ENCODE data around the gene C17orf100.

Gene C17orf100

GRCh38 chr17:6651354-6651918 lies at the start of gene C17orf100, which contains the start of gene MED31:
Gene C17orf100, plus strand, starts transcription at chr17:6651762. Its CDS starts 152 bp downstream, at chr17:6651914.
Gene MED31, minus strand, starts transcription at chr17:6651605. Its CDS starts 77 bp downstream, at chr17:6651528.
- DNase-seq: peak; percentile 77

- DNase-seq: no peak
Measured at GRCh38 chr17:6602141-6602540, 49.4 kb upstream of the C17orf100 start.

- no peak for DNase-seq
Measured at GRCh38 chr17:6603744-6604325, 47.7 kb upstream of the C17orf100 start.

GRCh38 chr17:6605142-6605541 lies 46.4 kb upstream of the C17orf100 start:
- no peak for DNase-seq

GRCh38 chr17:6608321-6608720 lies 43.2 kb upstream of the C17orf100 start:
- no peak for DNase-seq

- DNase-seq: no peak
Measured at GRCh38 chr17:6610011-6610410, 41.6 kb upstream of the C17orf100 start.

GRCh38 chr17:6611231-6611630 lies 40.3 kb upstream of the C17orf100 start:
- no peak for DNase-seq

GRCh38 chr17:6623941-6624340 lies 27.6 kb upstream of the C17orf100 start:
- no peak for DNase-seq

- DNase-seq: no peak
Measured at GRCh38 chr17:6626616-6627015, 24.9 kb upstream of the C17orf100 start.

GRCh38 chr17:6627019-6627418 lies 24.5 kb upstream of the C17orf100 start:
- no peak for DNase-seq

- no peak for DNase-seq
Measured at GRCh38 chr17:6630390-6630789, 21.2 kb upstream of the C17orf100 start.

GRCh38 chr17:6632530-6632929 lies 19.0 kb upstream of the C17orf100 start:
- DNase-seq: no peak

- no peak for DNase-seq
Measured at GRCh38 chr17:6633263-6633662, 18.3 kb upstream of the C17orf100 start.

GRCh38 chr17:6636105-6636504 lies 15.5 kb upstream of the C17orf100 start:
- DNase-seq: no peak

GRCh38 chr17:6636616-6637457 lies 14.7 kb upstream of the C17orf100 start:
- no peak for DNase-seq

GRCh38 chr17:6637458-6637840 lies 14.1 kb upstream of the C17orf100 start:
- DNase-seq: no peak

GRCh38 chr17:6638046-6638908 lies 13.3 kb upstream of the C17orf100 start:
- no peak for DNase-seq

- no peak for DNase-seq
Measured at GRCh38 chr17:6639014-6639585, 12.5 kb upstream of the C17orf100 start.

- no peak for DNase-seq
Measured at GRCh38 chr17:6639586-6640535, 11.7 kb upstream of the C17orf100 start.

GRCh38 chr17:6640536-6641246 lies 10.9 kb upstream of the C17orf100 start, which contains the start of the genes KIAA0753 and TXNDC17:
Gene KIAA0753, minus strand, starts transcription at chr17:6640711. Its CDS starts 5,608 bp downstream, at chr17:6635103.
Gene TXNDC17, plus strand, starts transcription at chr17:6641060. Its CDS starts 23 bp downstream, at chr17:6641083.
- DNase-seq: peak; percentile 74

Measured in NK-92 treated with Interleukin-12 subunit alpha and Interleukin-12 subunit beta, amount 100 ng/mL, for 24 hours (cell line).